GM12801 (cell line): ENCODE data around the gene LCE3B.

Experiments used
- TF ChIP-seq, protein P1 (sequence below): IDR thresholded peaks from one replicate; pipeline ENCODE4 v1.5.1; 2011; ENCODE audit warnings: control low read depth; ENCODE audit not compliant: insufficient read length; ENCODE audit errors: extremely low read depth

Gene LCE3B

DNA sequence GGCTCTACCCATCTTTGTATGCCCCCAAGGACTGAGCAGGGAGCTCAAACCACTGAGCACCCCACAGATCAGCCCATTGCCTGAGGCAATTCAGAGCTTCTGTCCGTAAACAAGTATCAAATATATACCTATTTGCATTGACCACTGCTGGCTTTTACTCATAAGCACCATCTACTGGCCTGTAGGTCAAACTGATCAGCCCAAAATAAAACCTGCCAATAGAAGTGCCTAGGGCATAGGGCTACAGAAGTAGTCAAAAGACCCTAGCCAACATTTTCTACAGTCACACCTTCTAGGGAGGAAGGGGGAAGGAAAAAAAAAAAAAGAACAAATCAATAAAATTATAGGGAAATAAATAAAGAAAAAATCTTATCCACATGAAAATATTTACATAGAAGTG, 28.0 kb upstream of the LCE3B start:
- TF ChIP-seq, protein P1, sequence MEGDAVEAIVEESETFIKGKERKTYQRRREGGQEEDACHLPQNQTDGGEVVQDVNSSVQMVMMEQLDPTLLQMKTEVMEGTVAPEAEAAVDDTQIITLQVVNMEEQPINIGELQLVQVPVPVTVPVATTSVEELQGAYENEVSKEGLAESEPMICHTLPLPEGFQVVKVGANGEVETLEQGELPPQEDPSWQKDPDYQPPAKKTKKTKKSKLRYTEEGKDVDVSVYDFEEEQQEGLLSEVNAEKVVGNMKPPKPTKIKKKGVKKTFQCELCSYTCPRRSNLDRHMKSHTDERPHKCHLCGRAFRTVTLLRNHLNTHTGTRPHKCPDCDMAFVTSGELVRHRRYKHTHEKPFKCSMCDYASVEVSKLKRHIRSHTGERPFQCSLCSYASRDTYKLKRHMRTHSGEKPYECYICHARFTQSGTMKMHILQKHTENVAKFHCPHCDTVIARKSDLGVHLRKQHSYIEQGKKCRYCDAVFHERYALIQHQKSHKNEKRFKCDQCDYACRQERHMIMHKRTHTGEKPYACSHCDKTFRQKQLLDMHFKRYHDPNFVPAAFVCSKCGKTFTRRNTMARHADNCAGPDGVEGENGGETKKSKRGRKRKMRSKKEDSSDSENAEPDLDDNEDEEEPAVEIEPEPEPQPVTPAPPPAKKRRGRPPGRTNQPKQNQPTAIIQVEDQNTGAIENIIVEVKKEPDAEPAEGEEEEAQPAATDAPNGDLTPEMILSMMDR = no peak

DNA sequence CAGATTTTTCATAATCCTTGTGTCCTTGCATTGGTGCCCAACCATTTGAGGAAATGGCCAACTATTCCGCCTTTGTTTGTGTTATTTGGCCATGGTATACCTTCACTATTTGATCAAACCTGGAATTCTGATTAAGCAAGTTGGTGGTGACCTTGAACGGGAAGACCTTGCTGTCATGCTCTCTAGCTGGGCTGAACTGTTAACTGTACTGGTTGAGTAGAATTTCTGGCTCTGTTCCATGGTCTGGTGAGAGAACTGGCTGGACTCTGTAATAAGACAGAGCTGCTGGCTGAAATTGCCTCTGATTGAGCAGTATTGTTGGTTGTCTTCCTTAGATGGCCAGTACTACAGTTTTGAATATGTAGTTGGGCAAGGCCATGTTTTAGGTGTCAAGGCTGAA, 16.6 kb upstream of the LCE3B start:
- TF ChIP-seq, protein P1 = no peak

DNA sequence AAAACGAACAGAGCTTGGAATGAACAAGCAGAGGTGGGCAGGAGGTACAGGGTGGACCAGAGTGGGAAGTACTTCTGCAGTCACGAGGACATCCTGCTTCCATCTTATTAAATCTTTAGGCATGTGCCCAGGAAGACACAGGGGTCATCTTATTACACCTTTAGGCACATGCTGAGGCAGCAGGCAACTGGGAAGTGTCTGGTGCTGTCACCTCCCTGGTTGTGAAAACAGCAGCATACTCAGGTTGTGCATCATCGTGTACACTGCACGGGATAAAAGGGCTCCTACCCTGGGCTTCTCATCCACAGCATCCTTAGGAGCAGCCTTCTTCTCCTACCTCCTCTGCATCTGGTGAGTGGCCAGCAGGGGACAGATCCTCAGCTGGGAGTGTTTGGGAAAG, 13.7 kb upstream of the LCE3B start, which contains the start of gene LCE3C:
Gene LCE3C, plus strand, starts transcription at position 301 of the 400 bp plus-strand sequence. CDS start 498 bp downstream, outside the sequence.
- TF ChIP-seq, protein P1 = no peak

DNA sequence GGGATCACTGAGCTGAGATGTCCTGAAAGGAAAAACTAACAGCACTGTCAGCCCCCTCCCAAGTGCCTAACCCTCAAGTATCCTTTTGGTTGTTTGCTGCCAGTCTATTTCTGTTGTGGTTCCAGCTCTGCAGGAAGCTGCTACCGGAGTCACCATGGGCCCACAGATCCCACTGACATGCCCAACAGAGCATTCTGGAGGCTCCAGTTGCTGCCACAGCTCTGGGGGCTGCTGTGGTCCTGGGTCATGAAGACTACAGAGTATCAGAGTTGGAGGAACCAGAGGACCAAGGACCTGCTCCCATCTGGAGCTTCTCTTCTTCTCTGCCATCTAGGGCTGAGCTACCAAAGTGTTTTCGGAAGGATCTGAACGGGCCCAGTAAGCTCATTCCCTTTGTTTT, 8.4 kb downstream of the LCE3B start:
- TF ChIP-seq, protein P1 = no peak

DNA sequence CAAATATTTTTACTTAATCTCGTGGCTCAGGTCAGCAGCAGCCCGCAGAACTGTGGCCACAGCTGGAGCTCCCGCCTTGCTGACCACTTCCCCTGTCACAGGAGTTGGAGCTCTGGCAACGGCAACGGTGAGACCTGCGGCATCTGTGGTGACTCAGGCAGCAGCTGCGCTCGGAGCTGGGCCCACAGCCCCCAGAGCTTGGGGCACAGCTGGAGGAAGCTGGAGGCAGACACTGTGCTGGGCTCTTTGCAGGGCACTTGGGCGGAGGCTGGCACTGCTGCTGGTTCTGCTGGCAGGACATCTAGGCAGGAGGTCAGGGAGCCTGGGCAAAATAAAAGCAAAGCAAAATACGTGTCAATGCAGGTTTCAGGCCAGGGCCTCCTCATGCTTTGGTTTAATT, 9.2 kb downstream of the LCE3B start, which contains the start of gene LCE3A:
Gene LCE3A, minus strand, starts transcription at position 301 of the 400 bp plus-strand sequence. Its CDS starts 0 bp downstream, at position 301.
- TF ChIP-seq, protein P1 = no peak

DNA sequence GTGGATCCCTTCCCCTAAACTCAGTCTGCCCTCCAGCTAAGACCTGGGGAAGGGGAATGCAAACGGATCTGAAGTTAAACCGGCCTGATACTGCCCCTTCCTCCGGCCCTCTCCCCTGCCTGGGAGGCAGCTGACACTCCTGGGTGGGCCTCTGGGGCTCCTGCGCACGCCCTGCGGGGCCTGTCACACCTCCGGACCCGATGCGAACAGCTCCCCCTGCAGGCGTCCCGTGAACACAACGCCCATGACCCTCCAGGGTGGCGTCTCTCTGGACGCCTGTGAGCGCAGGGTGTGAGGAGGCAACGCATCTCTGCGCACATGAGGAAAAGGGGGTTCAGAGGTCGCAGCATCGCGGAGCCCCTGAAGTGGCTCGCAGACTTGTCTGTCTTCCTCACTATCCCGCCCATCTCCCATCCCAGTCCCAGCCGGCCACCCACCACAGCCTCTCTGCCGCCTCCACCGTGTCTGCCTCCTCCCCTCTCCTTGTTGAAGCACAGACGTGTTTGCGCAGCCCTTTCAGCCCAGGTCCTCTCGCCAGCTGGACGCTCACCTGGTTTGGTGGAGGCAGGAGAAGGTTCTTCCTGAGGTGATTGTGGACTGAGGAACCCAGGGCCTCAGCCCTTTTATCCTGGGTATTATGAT, 9.7 kb downstream of the LCE3B start:
- TF ChIP-seq, protein P1 = no peak

DNA sequence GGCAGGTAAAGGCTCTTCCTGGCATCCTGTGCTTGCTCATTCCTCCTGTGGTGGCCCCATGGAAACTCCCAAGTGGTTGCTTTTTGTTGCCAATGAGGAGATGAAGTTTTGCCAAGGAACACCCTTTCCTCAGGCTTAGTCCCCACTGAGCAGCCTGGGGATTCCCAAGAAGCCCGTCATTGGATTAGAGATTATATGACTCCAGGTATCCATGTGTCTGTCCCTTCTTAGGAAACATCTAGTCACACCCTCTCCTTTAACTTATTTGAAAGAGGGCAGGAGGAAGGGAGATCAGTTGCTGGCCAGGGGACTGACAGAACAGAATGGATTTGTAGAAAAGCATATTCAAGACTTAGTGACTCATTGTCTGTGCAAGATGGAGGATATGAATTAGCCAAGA, 13.1 kb downstream of the LCE3B start:
- TF ChIP-seq, protein P1 = no peak

DNA sequence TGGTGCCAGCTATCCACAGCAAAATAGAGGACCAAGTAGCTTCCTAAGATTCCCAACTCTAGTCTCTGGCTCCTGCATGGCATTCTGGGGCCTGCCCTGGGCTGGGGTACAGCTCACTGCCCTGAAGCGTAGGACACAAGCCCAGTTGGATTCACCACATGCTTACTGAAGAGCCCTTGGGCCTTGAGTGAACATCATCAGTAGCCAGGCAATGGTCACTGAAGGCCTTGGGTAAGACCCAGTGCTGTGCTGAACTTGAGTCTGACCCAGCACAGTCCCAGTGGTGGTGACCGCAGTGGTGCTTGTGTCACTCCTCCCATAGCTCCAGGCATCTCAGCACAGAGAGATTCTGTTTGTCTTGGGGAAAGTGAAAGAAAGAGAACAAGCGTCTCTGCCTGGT, 17.0 kb downstream of the LCE3B start:
- TF ChIP-seq, protein P1 = no peak
